Transverse colon (tissue), 3 donors: Measurements from ENCODE around the gene FAM153A.
"Not testable (repeated sequence)": the region's sequence is repeated elsewhere in the genome, so short reads cannot be mapped to it uniquely, and the experiment has no call there.

Experiments used
- CTCF ChIP-seq, 5 experiments: fragments of 200-600 bp in 3 of 5; fragments of 450-650 bp in 2 of 5; sonication (generic) in 3 of 5; IDR thresholded peaks; 1 replicate in 2 of 5; 2 replicates in 3 of 5; pipeline ENCODE4 v1.5.1; 2016 to 2017; ENCODE audit warnings: antibody characterized with exemption in 5 of 5, inconsistent platforms in 3 of 5, mild to moderate bottlenecking in 2 of 5, moderate library complexity in 1 of 5
- EP300 ChIP-seq: sonication (generic); formaldehyde crosslinking; IDR thresholded peaks from one replicate; pipeline ENCODE4 v1.6.1; 2017; ENCODE audit warnings: antibody characterized with exemption, low read depth
- POLR2A ChIP-seq: fragments of 450-650 bp; IDR thresholded peaks from one replicate; pipeline ENCODE4 v1.6.1; 2016; ENCODE audit warnings: antibody characterized with exemption, mild to moderate bottlenecking, moderate library complexity

DNA sequence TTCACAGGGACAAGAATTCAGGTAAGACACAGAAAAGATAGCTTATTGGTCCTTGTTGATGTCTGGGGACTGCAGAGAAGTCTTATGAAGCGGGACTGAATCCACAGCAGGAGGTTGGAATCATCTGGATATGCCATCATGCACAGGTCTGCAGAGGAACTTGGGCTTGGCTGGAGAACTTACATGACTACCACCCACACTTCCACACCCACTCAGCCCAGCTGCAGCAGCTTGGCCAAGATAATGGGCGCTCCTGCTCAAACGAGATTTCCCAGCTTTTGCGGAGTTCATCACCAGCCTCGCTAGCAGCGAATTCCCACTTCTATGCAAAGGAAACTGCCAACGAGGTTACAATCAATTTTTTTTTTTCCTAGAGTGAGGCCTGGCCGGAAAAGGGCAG, 21.7 kb downstream of the FAM153A start:
- TF ChIP-seq CTCF (IDR thresholded peaks at IDR 0.05); EP300; POLR2A: not testable (repeated sequence)
